H1 (cell line): Measurements from ENCODE around the gene SND1. TPM values are rescaled to one million over a fixed set of nuclear protein-coding genes. Genes with fewer than 3 reads are reported as not detected.

Experiments
- ASH2L ChIP-seq: fragments of 200-600, 300-600 bp; sonication (generic); IDR thresholded peaks from one replicate; pipeline ENCODE4 v1.7.1; 2017; ENCODE audit warnings: low read length
- ATF3 ChIP-seq: IDR thresholded peaks from 2 replicates; pipeline ENCODE4 v1.6.1; 2011; ENCODE audit warnings: low read depth, mild to moderate bottlenecking, low read length; ENCODE audit not compliant: insufficient read depth
- polyA plus RNA-seq, 7 experiments: library from polyadenylated mRNA; depleted of rRNA in 3 of 7; stranded (reverse) in 5 of 7; unstranded in 2 of 7; fragments of >200 nt in 5 of 7; fragments of 200-250 nt in 2 of 7; gene quantifications; 1 replicate in 5 of 7; 2 replicates in 1 of 7; 4 replicates in 1 of 7; pipeline versions ENCODE4 v1.2.1 to v1.2.3, GENCODE V29; 2011 to 2013; ENCODE audit warnings: missing spikeins in 2 of 7, mixed read lengths in 2 of 7
- total RNA-seq: library from RNA; stranded (reverse); fragmentation: NEBNext Ultra II Directional; extraction: Animal tissue kit (Norgen Biotek cat#: 25700); gene quantifications from 2 replicates; pipeline ENCODE4 v1.2.1, GENCODE V29; 2021

The SND1 gene
- total and polyA plus RNA-seq, 2 of the 8 experiments (the other 6 are each of a cell fraction or from before 2014, with no cell fraction given), result 122 to 290 TPM

DNA sequence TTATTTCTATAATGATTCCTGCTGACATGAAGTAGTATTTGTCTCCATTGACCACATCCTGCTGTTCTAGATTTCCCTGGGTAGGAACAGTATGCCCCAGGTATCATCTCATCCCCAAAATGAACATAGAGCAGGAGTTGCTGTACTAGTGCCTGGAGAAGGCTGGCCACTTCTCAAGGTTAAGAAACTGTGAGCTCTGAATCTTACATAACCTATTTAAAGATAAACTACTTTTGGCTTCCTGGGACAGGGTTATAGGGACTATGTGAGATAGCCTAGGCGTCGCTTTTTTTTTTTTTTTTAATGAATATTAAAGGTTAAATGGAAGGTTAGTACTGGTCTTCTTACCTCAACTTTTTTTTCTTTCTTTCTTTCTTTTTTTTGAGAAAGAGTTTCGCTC, 276.2 kb downstream of the SND1 start (continued):
- TF ChIP-seq ASH2L (no peak), ATF3 (no peak)
